Suprapubic skin (tissue), 4 donors: ENCODE measurements around the gene TSC22D3. TPM values are rescaled to one million over a fixed set of nuclear protein-coding genes. Genes with fewer than 3 reads are reported as not detected.
A peak's percentile ranks its signal among the peaks of the same experiment; 100 is the strongest.

Source experiments
- DNase-seq, 2 donors: peaks; one replicate each; pipeline ENCODE4 v3.0.0-alpha.2; 2019; ENCODE audit warnings: low spot score in 2 of 2
- H3K27ac ChIP-seq: fragments of 200-600 bp; sonication (generic); one replicate; pipeline ENCODE4 v1.5.1; 2019
- H3K27me3 ChIP-seq: fragments of 200-600 bp; sonication (generic); one replicate; pipeline ENCODE4 v1.5.1; 2019
- H3K36me3 ChIP-seq: fragments of 200-600 bp; sonication (generic); one replicate; pipeline ENCODE4 v1.5.1; 2019
- H3K4me1 ChIP-seq: fragments of 200-600 bp; sonication (generic); one replicate; pipeline ENCODE4 v1.5.1; 2019
- H3K4me3 ChIP-seq: fragments of 200-600 bp; sonication (generic); one replicate; pipeline ENCODE4 v1.5.1; 2019; ENCODE audit warnings: mild to moderate bottlenecking
- H3K9me3 ChIP-seq: fragments of 200-600 bp; sonication (generic); one replicate; pipeline ENCODE4 v1.5.1; 2019
- CTCF ChIP-seq, 2 donors: fragments of 200-600 bp in 1 of 2; fragments of 450-650 bp in 1 of 2; sonication (generic) in 1 of 2; IDR thresholded peaks; one replicate each; pipeline ENCODE4 v1.5.1; 2016 to 2019; ENCODE audit warnings: antibody characterized with exemption in 2 of 2, mild to moderate bottlenecking in 1 of 2, moderate library complexity in 1 of 2
- EP300 ChIP-seq: sonication (generic); formaldehyde crosslinking; IDR thresholded peaks from one replicate; pipeline ENCODE4 v1.6.1; 2017; ENCODE audit warnings: antibody characterized with exemption
- POLR2A ChIP-seq, 2 donors: fragments of 450-650 bp; IDR thresholded peaks; one replicate each; pipeline ENCODE4 v1.6.1; 2017; ENCODE audit warnings: antibody characterized with exemption in 2 of 2, mild to moderate bottlenecking in 2 of 2, moderate library complexity in 2 of 2
- POLR2AphosphoS5 ChIP-seq, 3 donors: sonication (generic); formaldehyde crosslinking; IDR thresholded peaks; one replicate each; pipeline ENCODE4 v1.6.1; 2017; ENCODE audit warnings: antibody characterized with exemption in 3 of 3
- WGBS: methylation state at CpG from one replicate; pipeline ENCODE4 v1.1.5; 2018; 5-methylcytosine and 5-hydroxymethylcytosine counted together
- total RNA-seq, 4 donors: library from RNA; depleted of rRNA; stranded (reverse); fragments of >200 nt; gene quantifications; one replicate each; pipeline ENCODE4 v1.1.0, GENCODE V29; 2016

TSC22D3 gene
- total RNA-seq, 4 donors from 2014 or later, result 487 to 1,035 (median 681) TPM

- no peak for DNase-seq
- Histone ChIP-seq H3K4me3 (no peak overlapping the region), H3K9me3 (no peaks in the 10 kb centered on the region), H3K27ac (no peak overlapping the region), H3K36me3 (no peaks in the 10 kb centered on the region), H3K4me1 (peaks cover 69% of the 10 kb centered on the region), H3K27me3 (no peaks in the 10 kb centered on the region)
- no peak for TF ChIP-seq EP300
- TF ChIP-seq POLR2AphosphoS5 (IDR thresholded peaks at IDR 0.05), result no peak
- WGBS, result 50% methylated on average over 5 of the region's 5 CpGs
These were observed 37.3 kb downstream of the TSC22D3 start for GRCh38 chrX:107738272-107738671.

GRCh38 chrX:107736781-107737531, 38.6 kb downstream of the TSC22D3 start:
- H3K4me1 ChIP-seq, result peaks cover 65% of the 10 kb centered on the region
- no peaks in the 10 kb centered on the region for H3K27me3 ChIP-seq
- H3K36me3 ChIP-seq, result no peaks in the 10 kb centered on the region
- DNase-seq, result no peak
- H3K27ac ChIP-seq, result no peak overlapping the region
- WGBS, result 68% methylated on average over 8 of the region's 8 CpGs
- no peaks in the 10 kb centered on the region for H3K9me3 ChIP-seq
- no peak overlapping the region for H3K4me3 ChIP-seq
- no peak for TF ChIP-seq CTCF (IDR thresholded peaks at IDR 0.05)
- no peak for TF ChIP-seq POLR2A (IDR thresholded peaks at IDR 0.05)
- TF ChIP-seq EP300, result no peak
- no peak for TF ChIP-seq POLR2AphosphoS5 (IDR thresholded peaks at IDR 0.05)

- Histone ChIP-seq H3K36me3 (no peaks in the 10 kb centered on the region), H3K9me3 (no peaks in the 10 kb centered on the region), H3K27me3 (no peaks in the 10 kb centered on the region), H3K4me1 (peaks cover 63% of the 10 kb centered on the region), H3K27ac (no peak overlapping the region), H3K4me3 (no peak overlapping the region)
- TF ChIP-seq POLR2AphosphoS5 (IDR thresholded peaks at IDR 0.05) (no peak), POLR2A (IDR thresholded peaks at IDR 0.05) (no peak), CTCF (IDR thresholded peaks at IDR 0.05) (no peak), EP300 (no peak)
- WGBS, result 73% methylated on average over 3 of the region's 3 CpGs
- no peak for DNase-seq
These were observed 40.9 kb downstream of the TSC22D3 start for GRCh38 chrX:107734646-107735045.

- no peak overlapping the region for H3K27ac ChIP-seq
- DNase-seq, result no peak
- H3K27me3 ChIP-seq, result no peaks in the 10 kb centered on the region
- TF ChIP-seq POLR2A (IDR thresholded peaks at IDR 0.05), result no peak
- no peak for TF ChIP-seq CTCF (IDR thresholded peaks at IDR 0.05)
- TF ChIP-seq POLR2AphosphoS5 (IDR thresholded peaks at IDR 0.05), result no peak
- no peak for TF ChIP-seq EP300
- peaks cover 65% of the 10 kb centered on the region for H3K4me1 ChIP-seq
- no peak overlapping the region for H3K4me3 ChIP-seq
- H3K9me3 ChIP-seq, result no peaks in the 10 kb centered on the region
- 56% methylated on average over 4 of the region's 4 CpGs for WGBS
- H3K36me3 ChIP-seq, result no peaks in the 10 kb centered on the region
These were observed 41.9 kb downstream of the TSC22D3 start for GRCh38 chrX:107733686-107734085.

GRCh38 chrX:107731831-107732502, 43.6 kb downstream of the TSC22D3 start:
- peak in 1 of 2 donors; percentile 85 for DNase-seq
- no peak for TF ChIP-seq POLR2AphosphoS5 (IDR thresholded peaks at IDR 0.05)
- no peak for TF ChIP-seq CTCF (IDR thresholded peaks at IDR 0.05)
- no peak for TF ChIP-seq EP300
- no peak for TF ChIP-seq POLR2A (IDR thresholded peaks at IDR 0.05)
- H3K27ac ChIP-seq, result peak overlapping the region; percentile 29

More at GRCh38 chrX:107731831-107732502, 43.6 kb downstream of the TSC22D3 start:
- 38% methylated on average over 7 of the region's 7 CpGs for WGBS
- H3K4me3 ChIP-seq, result no peak overlapping the region
- no peaks in the 10 kb centered on the region for H3K36me3 ChIP-seq
- H3K27me3 ChIP-seq, result no peaks in the 10 kb centered on the region
- H3K4me1 ChIP-seq, result peaks cover 51% of the 10 kb centered on the region
- no peaks in the 10 kb centered on the region for H3K9me3 ChIP-seq
